Measurements from ENCODE around the gene LTA. TPM values are rescaled to one million over a fixed set of nuclear protein-coding genes. Genes with fewer than 3 reads are reported as not detected.

The LTA gene
- total RNA-seq, 1 experiment from 2014 or later: not detected

DNA sequence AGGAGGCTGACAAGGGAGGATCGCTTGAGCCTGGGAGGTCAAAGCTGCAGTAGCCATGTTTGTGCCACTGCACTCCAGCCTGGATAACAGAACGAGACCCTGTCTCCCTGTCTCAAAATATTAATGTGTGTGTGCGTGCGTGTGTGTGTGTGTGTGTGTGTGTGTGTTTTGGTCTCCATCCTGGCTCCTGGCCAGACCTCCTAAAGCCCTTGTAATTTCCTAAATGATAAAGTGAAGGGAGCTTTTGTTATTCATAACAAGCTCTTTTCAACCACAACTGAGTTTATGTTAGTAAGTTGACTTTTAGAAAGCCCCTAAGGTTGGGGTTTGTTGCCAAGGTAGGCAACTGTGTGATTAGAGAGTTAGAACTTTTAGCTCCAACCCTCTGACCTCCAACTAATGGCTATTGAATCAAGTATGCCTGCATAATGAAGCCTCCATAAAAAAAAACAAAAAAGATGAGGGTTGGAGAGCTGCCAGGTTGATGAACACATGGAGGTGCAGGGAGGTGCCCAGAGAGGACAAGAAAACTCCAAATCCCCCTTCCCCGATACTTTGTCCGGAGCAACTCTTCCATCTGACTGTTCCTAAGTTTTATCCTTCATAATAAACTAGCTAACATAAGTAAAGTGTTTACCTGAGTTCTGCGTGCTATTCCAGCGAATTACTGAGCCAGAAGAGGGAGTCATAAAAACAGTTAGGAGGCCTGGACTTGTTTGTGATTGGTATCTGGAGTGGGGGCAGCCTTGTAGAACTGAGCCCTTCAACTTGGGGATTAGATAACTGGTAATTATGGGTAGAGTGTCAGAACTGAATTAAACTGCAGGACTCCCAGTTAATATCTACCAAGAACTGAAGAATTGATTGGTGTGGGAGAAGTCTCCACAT lies 37.7 kb downstream of the LTA start:
- DNase-seq (ENCODE audit: low read depth in 1 of 2, low spot score in 2 of 2): no peak
- Histone ChIP-seq H3K36me3 (no peaks in the 10 kb centered on the region), H3K4me1 (replicated peaks) (no peaks in the 10 kb centered on the region), H3K27ac (no peak overlapping the region), H3K4me3 (no peak overlapping the region), H3K27me3 (replicated peaks) (no peaks in the 10 kb centered on the region), H3K9me3 (replicated peaks) (no peaks in the 10 kb centered on the region)

DNA sequence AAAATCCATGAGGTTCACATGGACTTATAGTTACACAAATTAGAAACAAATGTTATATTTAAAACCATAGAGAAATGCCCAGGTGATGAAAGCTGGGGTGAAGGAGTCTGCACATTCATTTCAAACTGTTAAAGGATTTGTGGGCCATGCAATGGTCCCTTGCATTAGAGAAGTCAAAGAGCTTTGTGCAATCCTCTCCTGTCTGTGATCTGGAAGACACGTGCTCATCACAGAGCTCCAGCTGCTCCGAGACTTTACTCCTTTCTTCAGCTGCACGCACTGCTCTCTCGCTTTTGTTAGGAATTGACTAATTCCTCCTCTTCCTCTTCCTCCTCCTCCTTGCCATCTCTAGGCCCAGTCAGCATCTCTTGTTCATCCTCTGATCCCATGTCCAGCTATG lies 38.9 kb downstream of the LTA start:
- no peaks in the 10 kb centered on the region for H3K4me1 ChIP-seq (replicated peaks)
- H3K27ac ChIP-seq: no peak overlapping the region
- H3K9me3 ChIP-seq (replicated peaks): no peaks in the 10 kb centered on the region
- no peak overlapping the region for H3K4me3 ChIP-seq
- H3K27me3 ChIP-seq (replicated peaks): no peaks in the 10 kb centered on the region
- H3K36me3 ChIP-seq: no peaks in the 10 kb centered on the region
- no peak for DNase-seq (ENCODE audit: low read depth in 1 of 2, low spot score in 2 of 2)

DNA sequence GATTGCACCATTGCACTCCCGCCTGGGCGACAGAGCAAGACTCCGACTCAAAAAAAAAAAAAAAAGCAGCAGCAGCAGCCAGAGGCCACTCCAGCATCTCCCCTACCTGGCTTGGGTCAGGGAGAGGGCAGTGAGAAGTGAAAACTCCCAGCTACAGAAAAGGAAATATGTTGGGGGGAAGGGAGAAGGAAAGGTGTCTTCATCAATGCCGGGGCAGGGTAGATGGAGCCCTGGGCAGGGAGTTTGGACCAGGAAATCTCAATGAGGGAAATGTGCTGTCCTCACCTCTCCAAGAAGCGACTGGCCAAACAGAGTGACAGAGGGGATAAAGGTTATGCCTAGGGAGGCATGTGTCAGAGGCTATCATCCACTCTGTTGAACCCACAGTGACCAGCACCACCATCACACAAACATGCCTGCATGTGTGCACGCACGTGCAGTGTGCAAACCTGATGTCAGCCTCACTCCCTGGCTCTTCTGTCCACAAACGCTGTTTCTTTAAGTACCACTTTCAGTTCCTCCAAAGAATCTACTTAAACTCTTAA lies 42.1 kb downstream of the LTA start:
- no peak overlapping the region for H3K27ac ChIP-seq
- no peaks in the 10 kb centered on the region for H3K27me3 ChIP-seq (replicated peaks)
- no peaks in the 10 kb centered on the region for H3K4me1 ChIP-seq (replicated peaks)
- no peaks in the 10 kb centered on the region for H3K9me3 ChIP-seq (replicated peaks)
- H3K4me3 ChIP-seq: no peak overlapping the region
- no peaks in the 10 kb centered on the region for H3K36me3 ChIP-seq
- DNase-seq (ENCODE audit: low read depth in 1 of 2, low spot score in 2 of 2): no peak

DNA sequence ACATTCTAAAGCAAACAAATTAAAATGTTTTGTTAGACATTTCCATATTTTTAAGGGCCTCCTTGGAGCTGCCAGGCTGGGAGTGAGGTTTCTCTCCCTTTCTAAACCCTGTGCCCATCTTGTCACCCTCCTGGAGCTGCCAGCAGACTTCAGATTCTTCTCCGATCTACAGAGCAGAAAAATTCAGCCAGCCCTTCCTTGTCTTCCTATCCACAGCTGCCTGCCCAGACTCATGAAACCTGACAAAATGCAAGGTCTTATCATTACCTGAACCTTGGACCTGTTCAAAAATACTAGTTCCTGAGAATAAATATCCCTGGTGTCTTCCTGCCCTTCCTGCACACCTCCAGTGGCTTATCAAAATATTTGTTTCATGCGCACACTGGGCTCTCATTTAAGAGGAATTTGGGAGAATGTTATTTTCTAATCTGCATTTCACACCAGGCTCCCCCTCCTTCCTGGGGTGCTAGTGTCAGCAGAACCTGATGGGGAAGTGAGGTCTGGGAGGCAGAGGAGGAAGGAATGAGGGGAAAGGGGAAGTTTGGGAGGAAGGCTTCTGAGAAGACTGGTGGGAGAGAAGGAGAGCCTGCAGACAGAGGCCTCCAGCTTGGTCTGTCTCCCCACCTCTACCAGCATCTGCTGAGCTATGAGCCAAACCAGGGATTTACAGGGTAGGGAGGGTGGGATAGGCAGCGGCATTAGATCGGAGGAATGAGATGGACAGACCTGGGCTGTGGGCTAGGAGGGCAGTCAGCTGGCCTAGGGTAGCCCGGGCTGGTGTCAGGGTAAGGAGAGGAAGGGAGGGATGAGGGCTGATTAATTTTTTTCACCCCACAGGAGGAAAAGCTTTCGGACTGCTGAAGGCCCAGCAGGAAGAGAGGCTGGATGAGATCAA lies 42.8 kb downstream of the LTA start, which contains the start of gene AIF1:
TSS of gene AIF1 (plus strand) at position 551 of the 895 bp plus-strand sequence. CDS start at position 647, 96 bp downstream.
- no peaks in the 10 kb centered on the region for H3K36me3 ChIP-seq
- no peak within 1 kb of the TSS for H3K27ac ChIP-seq
- H3K9me3 ChIP-seq (replicated peaks): no peaks in the 10 kb centered on the region
- H3K4me1 ChIP-seq (replicated peaks): no peaks in the 10 kb centered on the region; the same call in 1 of the 2 replicates
- no peaks in the 10 kb centered on the region for H3K27me3 ChIP-seq (replicated peaks)
- no peak within 1 kb of the TSS for H3K4me3 ChIP-seq
- DNase-seq (ENCODE audit: low read depth in 1 of 2, low spot score in 2 of 2): no peak

DNA sequence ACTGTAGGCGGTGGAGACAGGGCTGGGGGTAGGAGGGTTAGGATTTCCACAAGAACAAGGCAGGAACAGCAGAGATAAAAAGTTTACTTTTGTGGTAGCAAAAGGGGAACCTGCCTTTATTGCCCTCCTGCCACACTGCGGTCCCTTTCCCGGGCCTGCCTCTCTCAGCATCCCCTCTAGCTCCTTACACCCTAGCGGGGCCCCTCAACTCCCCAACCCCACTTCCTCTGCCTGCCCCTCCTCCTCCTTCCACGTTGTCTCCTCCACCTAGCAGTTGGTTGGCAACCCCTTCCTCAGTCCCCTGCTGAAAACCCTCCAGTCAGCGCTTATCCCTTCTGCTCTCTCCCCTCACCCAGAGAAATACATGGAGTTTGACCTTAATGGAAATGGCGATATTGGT lies 43.7 kb downstream of the LTA start:
- no peak for DNase-seq (ENCODE audit: low read depth in 1 of 2, low spot score in 2 of 2)
- no peak overlapping the region for H3K4me3 ChIP-seq
- H3K27me3 ChIP-seq (replicated peaks): no peaks in the 10 kb centered on the region
- no peak overlapping the region for H3K27ac ChIP-seq
- H3K4me1 ChIP-seq (replicated peaks): no peaks in the 10 kb centered on the region; the same call in 1 of the 2 replicates
- H3K36me3 ChIP-seq: peaks cover 1% of the 10 kb centered on the region
- no peaks in the 10 kb centered on the region for H3K9me3 ChIP-seq (replicated peaks)

DNA sequence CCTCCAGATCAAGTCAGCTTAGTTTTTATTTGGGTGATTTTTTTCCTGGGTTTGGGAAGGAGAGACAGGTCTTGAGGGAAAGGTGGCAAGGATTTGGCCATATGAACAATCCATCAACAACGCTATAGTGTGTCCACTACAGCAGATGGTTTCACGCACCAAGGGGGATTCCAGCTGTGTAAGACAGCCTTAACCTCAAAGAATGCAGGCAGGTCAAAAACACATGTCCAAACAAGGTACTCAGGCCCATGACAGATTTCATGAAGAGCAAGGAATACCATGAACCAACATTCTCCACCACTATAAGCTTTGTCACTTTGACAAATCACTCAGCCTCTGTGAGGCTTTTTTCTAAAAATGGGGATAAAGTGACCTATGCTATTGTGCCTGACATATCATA lies 44.9 kb downstream of the LTA start:
- Histone ChIP-seq H3K4me3 (no peak overlapping the region), H3K9me3 (replicated peaks) (no peaks in the 10 kb centered on the region), H3K27me3 (replicated peaks) (no peaks in the 10 kb centered on the region), H3K36me3 (peaks cover 14% of the 10 kb centered on the region), H3K4me1 (replicated peaks) (no peaks in the 10 kb centered on the region; the same call in 1 of the 2 replicates), H3K27ac (no peak overlapping the region)
- no peak for DNase-seq (ENCODE audit: low read depth in 1 of 2, low spot score in 2 of 2)

DNA sequence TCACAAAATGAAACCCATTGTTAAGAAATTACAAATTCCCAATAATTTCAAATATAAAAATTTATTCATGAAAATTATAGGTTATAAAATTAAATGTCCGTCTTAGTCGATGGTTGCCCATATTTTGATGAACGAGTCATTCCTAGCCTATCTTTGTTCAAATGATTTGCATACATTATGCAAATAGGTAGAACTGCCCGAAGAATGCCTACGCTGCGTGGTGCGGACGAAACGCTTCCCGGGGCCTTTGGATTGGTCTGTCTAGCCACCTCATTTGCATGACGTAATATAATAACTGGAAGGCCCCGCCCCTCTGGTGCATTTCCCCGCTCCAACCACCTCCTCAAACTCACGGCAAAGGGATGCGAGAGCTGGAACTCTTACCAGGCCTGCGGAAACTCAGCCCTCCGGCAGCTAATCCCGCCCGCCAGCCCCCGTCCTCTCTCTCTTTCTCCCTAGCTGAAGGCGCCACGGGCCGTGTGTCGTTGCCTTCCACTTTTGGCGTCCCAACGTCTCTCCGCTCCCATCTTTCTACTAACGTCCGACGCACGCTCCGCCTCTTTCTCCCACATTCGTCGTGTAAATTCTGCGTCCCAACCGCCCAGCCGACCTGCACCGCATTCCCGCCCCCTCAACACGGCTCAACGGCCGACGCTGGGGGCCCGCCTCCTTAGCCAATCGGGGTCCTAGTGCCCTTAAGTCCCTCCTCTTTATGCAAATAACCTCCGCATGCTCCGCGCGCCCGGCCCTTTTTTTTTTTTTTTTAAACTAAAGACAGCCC lies 47.9 kb downstream of the LTA start:
- H3K27me3 ChIP-seq (replicated peaks): no peaks in the 10 kb centered on the region
- H3K4me3 ChIP-seq: peak overlapping the region; percentile 77
- H3K36me3 ChIP-seq: peaks cover 44% of the 10 kb centered on the region
- H3K4me1 ChIP-seq (replicated peaks): peaks cover 8% of the 10 kb centered on the region
- DNase-seq (ENCODE audit: low read depth in 1 of 2, low spot score in 2 of 2): peak; percentile 99 to 100
- H3K9me3 ChIP-seq (replicated peaks): no peaks in the 10 kb centered on the region
- peak overlapping the region; percentile 98 for H3K27ac ChIP-seq

DNA sequence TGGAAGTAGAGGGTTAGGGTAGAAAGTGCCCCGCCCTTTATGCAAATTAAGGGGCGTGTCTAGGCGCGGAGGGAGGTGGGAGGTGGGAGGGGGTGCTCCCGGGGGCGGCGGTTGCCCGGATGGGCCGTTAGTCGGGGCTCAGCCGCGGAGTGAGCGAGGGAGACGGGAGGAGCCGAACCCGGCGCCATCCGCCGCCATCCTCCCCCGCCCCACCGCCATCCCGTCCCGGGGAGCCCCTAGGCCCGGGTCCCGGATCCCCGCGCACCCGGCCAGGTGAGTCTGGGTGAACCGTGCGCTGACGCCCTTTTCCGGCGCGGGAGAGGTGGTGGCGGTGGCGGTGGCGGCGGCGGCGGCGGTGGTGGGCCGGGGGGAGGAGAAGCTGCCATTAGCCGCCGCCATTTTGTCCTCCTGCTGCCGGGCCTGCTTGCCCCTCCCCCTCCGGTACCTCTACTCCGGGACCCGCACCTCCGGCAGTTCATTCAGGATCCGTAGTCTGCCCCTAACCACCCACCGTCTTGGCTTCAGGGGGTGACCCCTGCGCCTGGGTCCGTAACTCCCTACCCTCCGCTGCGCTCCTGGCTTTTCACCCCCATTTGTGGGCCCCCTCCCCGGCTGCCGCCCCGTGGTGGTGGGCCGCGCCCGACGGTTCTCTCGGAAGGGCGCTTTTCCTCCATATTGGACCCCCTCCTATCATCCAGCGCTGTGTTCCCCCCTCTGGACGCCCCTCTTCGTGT lies 48.7 kb downstream of the LTA start, which contains the start of gene PRRC2A:
TSS of gene PRRC2A (plus strand) at position 130 of the 734 bp plus-strand sequence. CDS start 2,075 bp downstream, outside the sequence.
- DNase-seq (ENCODE audit: low read depth in 1 of 2, low spot score in 2 of 2): peak; percentile 82 to 85
- H3K36me3 ChIP-seq: peaks cover 51% of the 10 kb centered on the region
- H3K9me3 ChIP-seq (replicated peaks): no peaks in the 10 kb centered on the region
- peak within 1 kb of the TSS; percentile 98 for H3K27ac ChIP-seq
- H3K4me1 ChIP-seq (replicated peaks): peaks cover 8% of the 10 kb centered on the region
- peak within 1 kb of the TSS; percentile 77 for H3K4me3 ChIP-seq
- H3K27me3 ChIP-seq (replicated peaks): no peaks in the 10 kb centered on the region

DNA sequence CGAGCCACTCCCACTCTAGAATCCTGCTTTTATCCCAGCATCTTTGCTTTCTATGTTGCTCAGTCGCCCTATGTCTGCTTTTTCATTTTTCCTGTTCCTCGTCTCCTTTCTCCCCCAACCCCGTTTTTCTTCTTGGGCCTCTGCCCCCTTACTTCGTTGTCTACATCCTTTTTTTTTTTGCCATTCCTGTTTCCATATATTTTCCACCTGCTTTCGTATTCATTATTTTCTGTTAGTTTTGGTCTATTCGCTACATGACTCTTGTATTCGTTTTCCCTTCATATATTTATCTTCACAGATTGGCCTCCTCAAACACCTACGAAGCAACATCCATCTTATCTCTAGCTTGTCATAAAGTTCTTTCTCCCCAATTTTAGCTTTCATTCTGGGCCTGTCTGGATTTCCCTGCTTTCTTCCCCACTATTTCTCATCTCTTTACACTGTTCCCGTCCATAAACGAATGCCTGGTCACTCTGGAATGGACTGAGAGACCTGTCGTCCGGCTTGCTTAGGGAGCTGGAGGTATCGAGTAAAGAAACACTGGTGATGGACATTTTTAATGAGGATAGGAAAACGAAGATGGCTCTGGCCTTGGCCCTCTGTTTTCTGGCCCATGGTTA lies 49.3 kb downstream of the LTA start:
- H3K36me3 ChIP-seq: peaks cover 58% of the 10 kb centered on the region
- H3K4me1 ChIP-seq (replicated peaks): peaks cover 8% of the 10 kb centered on the region
- no peaks in the 10 kb centered on the region for H3K9me3 ChIP-seq (replicated peaks)
- DNase-seq (ENCODE audit: low read depth in 1 of 2, low spot score in 2 of 2): no peak
- H3K4me3 ChIP-seq: peak overlapping the region; percentile 77
- H3K27ac ChIP-seq: peak overlapping the region; percentile 86
- H3K27me3 ChIP-seq (replicated peaks): no peaks in the 10 kb centered on the region

DNA sequence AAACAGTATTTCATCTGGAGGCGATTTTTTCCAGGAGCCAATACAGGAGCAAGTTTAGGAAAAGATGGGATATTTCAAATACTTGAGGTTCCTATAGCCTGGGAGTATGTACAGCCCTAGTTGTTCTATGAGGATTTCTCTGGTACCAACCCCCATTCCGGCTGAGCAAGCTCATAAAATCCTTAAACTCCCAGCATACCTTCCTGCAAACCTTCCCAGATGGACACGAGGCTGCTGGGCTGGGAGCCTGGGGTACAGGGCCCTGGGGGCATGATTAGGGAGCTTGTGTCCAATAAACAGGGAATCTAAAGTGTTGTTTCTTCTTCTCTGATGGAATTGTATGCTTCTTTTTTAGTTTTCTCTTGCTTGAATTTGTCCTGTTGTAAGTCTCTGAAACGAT lies 49.9 kb downstream of the LTA start:
- Histone ChIP-seq H3K27me3 (replicated peaks) (no peaks in the 10 kb centered on the region), H3K4me1 (replicated peaks) (peaks cover 8% of the 10 kb centered on the region), H3K4me3 (peak overlapping the region; percentile 77), H3K9me3 (replicated peaks) (no peaks in the 10 kb centered on the region), H3K27ac (no peak overlapping the region), H3K36me3 (peaks cover 64% of the 10 kb centered on the region)
- DNase-seq (ENCODE audit: low read depth in 1 of 2, low spot score in 2 of 2): peak in 1 of 2 experiments; percentile 11

DNA sequence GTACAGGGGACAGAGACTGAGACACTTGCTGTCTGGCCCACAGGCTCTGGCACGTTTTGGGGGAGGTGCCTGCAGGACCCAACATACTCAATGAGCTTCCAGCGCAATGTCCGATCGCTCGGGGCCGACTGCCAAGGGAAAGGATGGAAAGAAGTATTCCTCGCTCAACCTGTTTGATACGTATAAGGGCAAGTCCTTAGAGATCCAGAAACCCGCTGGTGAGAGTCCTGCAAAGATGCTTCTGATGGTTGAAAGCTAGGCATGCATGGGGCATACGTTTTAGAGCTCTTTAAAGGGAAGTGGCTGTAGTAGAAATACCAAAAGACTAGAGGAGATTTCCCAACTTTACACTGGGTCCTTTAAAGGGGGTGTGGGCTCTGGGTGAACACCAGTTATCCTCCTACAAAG lies 50.6 kb downstream of the LTA start:
- Histone ChIP-seq H3K4me3 (no peak overlapping the region), H3K36me3 (peaks cover 71% of the 10 kb centered on the region), H3K4me1 (replicated peaks) (peaks cover 8% of the 10 kb centered on the region), H3K27me3 (replicated peaks) (no peaks in the 10 kb centered on the region), H3K27ac (no peak overlapping the region), H3K9me3 (replicated peaks) (no peaks in the 10 kb centered on the region)
- DNase-seq (ENCODE audit: low read depth in 1 of 2, low spot score in 2 of 2): no peak

All from SJSA1 (cell line).